Left ventricle myocardium superior (tissue), 1 donor: ENCODE data around the gene SDHB. TPM values are rescaled to one million over a fixed set of nuclear protein-coding genes. Genes with fewer than 3 reads are reported as not detected.
A peak's percentile ranks its signal among the peaks of the same experiment; 100 is the strongest.

Source experiments
- ATAC-seq: fragments of 200-7000 bp; cut with Tn5 transposase; one replicate; pipeline ENCODE4 v1.9.1; 2020; ENCODE audit warnings: mild to moderate bottlenecking, moderate library complexity
- DNase-seq: peaks from one replicate; pipeline ENCODE4 v3.0.0-alpha.2; 2020
- intact Hi-C: fragments of 100-400 bp; cut with micrococcal nuclease; formaldehyde crosslinking; loops from one replicate; pipeline ENCODE4 v1.11.0; 2022
- total RNA-seq: library from RNA; stranded (reverse); fragmentation: NEBNext Ultra II Directional; extraction: Animal tissue kit (Norgen Biotek cat#: 25700); gene quantifications from one replicate; pipeline ENCODE4 v1.2.1, GENCODE V29; 2021
- donor health status: DM: no; HTN: yes; CAD: no; lungs with severe emphysema.

The SDHB gene
- total RNA-seq, 1 donor from 2014 or later = 438 TPM

GRCh38 chr1:17053086-17053684 is 647 bp downstream of the SDHB start:
- intact Hi-C loops = no loop called here
- DNase-seq (no peak), ATAC-seq (no peak)

GRCh38 chr1:17052641-17053040 is 1.2 kb downstream of the SDHB start:
- DNase-seq (no peak), ATAC-seq (no peak)
- intact Hi-C loops = no loop called here

GRCh38 chr1:17052038-17052437 is 1.8 kb downstream of the SDHB start:
- ATAC-seq = no peak
- no peak for DNase-seq
- intact Hi-C loops = no loop called here

GRCh38 chr1:17047924-17048323 is 5.9 kb downstream of the SDHB start:
- ATAC-seq (no peak), DNase-seq (no peak)
- intact Hi-C loops = loop anchor here (2.0 kb wide), 1 partner anchor 97 kb away; no protein-coding TSS in a partner anchor

GRCh38 chr1:17046334-17046657 is 7.5 kb downstream of the SDHB start:
- intact Hi-C loops = loop anchor here (2.0 kb wide), 1 partner anchor 95 kb away; no protein-coding TSS in a partner anchor
- ATAC-seq = no peak
- no peak for DNase-seq

- ATAC-seq (peak; percentile 76), DNase-seq (no peak)
- intact Hi-C loops = loop anchor here (2.0 kb wide), 1 partner anchor 95 kb away; no protein-coding TSS in a partner anchor
These were observed 8.0 kb downstream of the SDHB start for GRCh38 chr1:17045634-17046333.

- DNase-seq = no peak
- ATAC-seq = peak; percentile 64
- intact Hi-C loops = no loop called here
These were observed 8.7 kb downstream of the SDHB start for GRCh38 chr1:17045150-17045549.

- intact Hi-C loops = no loop called here
- ATAC-seq (no peak), DNase-seq (no peak)
These were observed 10.2 kb downstream of the SDHB start for GRCh38 chr1:17043676-17044075.

- intact Hi-C loops = no loop called here
- ATAC-seq = no peak
- no peak for DNase-seq
These were observed 13.7 kb downstream of the SDHB start for GRCh38 chr1:17040135-17040534.

GRCh38 chr1:17039522-17039921 is 14.3 kb downstream of the SDHB start:
- no peak for ATAC-seq
- no peak for DNase-seq
- intact Hi-C loops = no loop called here

- ATAC-seq (no peak), DNase-seq (no peak)
- intact Hi-C loops = no loop called here
These were observed 20.4 kb downstream of the SDHB start for GRCh38 chr1:17033481-17033880.

- DNase-seq (no peak), ATAC-seq (no peak)
- intact Hi-C loops = no loop called here
These were observed 21.1 kb downstream of the SDHB start for GRCh38 chr1:17032741-17033140.

GRCh38 chr1:17031436-17031835 is 22.4 kb downstream of the SDHB start:
- no peak for DNase-seq
- no peak for ATAC-seq
- intact Hi-C loops = no loop called here

GRCh38 chr1:17030206-17030605 is 23.6 kb downstream of the SDHB start:
- intact Hi-C loops = no loop called here
- ATAC-seq (no peak), DNase-seq (no peak)

GRCh38 chr1:17028662-17029188 is 25.1 kb downstream of the SDHB start:
- intact Hi-C loops = no loop called here
- DNase-seq (no peak), ATAC-seq (no peak)

GRCh38 chr1:17027900-17028299 is 25.9 kb downstream of the SDHB start:
- intact Hi-C loops = no loop called here
- ATAC-seq (peak; percentile 13), DNase-seq (no peak)

- intact Hi-C loops = no loop called here
- ATAC-seq (peak; percentile 58), DNase-seq (no peak)
These were observed 26.4 kb downstream of the SDHB start for GRCh38 chr1:17027403-17027802.

GRCh38 chr1:17024721-17025120 is 29.1 kb downstream of the SDHB start:
- ATAC-seq (no peak), DNase-seq (no peak)
- intact Hi-C loops = no loop called here

GRCh38 chr1:17023573-17023972 is 30.3 kb downstream of the SDHB start:
- intact Hi-C loops = no loop called here
- no peak for DNase-seq
- ATAC-seq = no peak

- no peak for DNase-seq
- ATAC-seq = no peak
- intact Hi-C loops = no loop called here
These were observed 30.7 kb downstream of the SDHB start for GRCh38 chr1:17023102-17023501.

GRCh38 chr1:17021896-17022295 is 31.9 kb downstream of the SDHB start:
- DNase-seq (no peak), ATAC-seq (no peak)
- intact Hi-C loops = no loop called here
